Testis (tissue), 3 donors: ENCODE data around the gene MCM3AP. TPM values are rescaled to one million over a fixed set of nuclear protein-coding genes. Genes with fewer than 3 reads are reported as not detected.

Source experiments
- DNase-seq: peaks from one replicate; pipeline ENCODE4 v3.0.0-alpha.2; 2019
- H3K27ac ChIP-seq, 2 donors: fragments of 200-600 bp; sonication (generic); one replicate each; pipeline ENCODE4 v1.5.1; 2019
- H3K27me3 ChIP-seq: fragments of 200-600 bp; sonication (generic); one replicate; pipeline ENCODE4 v1.5.1; 2019
- H3K36me3 ChIP-seq: fragments of 200-600 bp; sonication (generic); one replicate; pipeline ENCODE4 v1.5.1; 2017; ENCODE audit warnings: low read depth; ENCODE audit errors: missing control alignments
- H3K4me1 ChIP-seq: fragments of 200-600 bp; sonication (generic); one replicate; pipeline ENCODE4 v1.5.1; 2019
- H3K4me3 ChIP-seq, 2 donors: fragments of 200-600 bp; sonication (generic); one replicate each; pipeline ENCODE4 v1.5.1; 2017 to 2019
- H3K9me3 ChIP-seq: fragments of 200-600 bp; sonication (generic); one replicate; pipeline ENCODE4 v1.5.1; 2017
- CTCF ChIP-seq, 3 experiments: fragments of 450-650 bp in 2 of 3; fragments of 200-600 bp in 1 of 3; sonication (generic) in 1 of 3; IDR thresholded peaks; one replicate each; pipeline ENCODE4 v1.5.1; 2016 to 2019; ENCODE audit warnings: antibody characterized with exemption in 3 of 3, mild to moderate bottlenecking in 2 of 3, moderate library complexity in 1 of 3
- POLR2A ChIP-seq: fragments of 450-650 bp; IDR thresholded peaks from one replicate; pipeline ENCODE4 v1.6.1; 2017; ENCODE audit warnings: antibody characterized with exemption, mild to moderate bottlenecking, moderate library complexity
- WGBS, 2 donors: methylation state at CpG; one replicate each; pipeline ENCODE4 v1.1.5; 2018; 5-methylcytosine and 5-hydroxymethylcytosine counted together
- intact Hi-C: fragments of 100-400 bp; cut with DNase I; formaldehyde crosslinking; loops from one replicate; pipeline ENCODE4 v1.15.1; 2023; ENCODE audit warnings: low total_unique reads
- polyA plus RNA-seq: library from polyadenylated mRNA; stranded (reverse); fragments of 350-450 nt; fragmentation: Illumina TruSeq; extraction: RNeasy Lipid Tissue Mini Kit (QIAGEN cat#74804); gene quantifications from one replicate; pipeline ENCODE4 v1.2.3, GENCODE V29; 2014; ENCODE audit warnings: low read depth, low replicate concordance; ENCODE audit not compliant: insufficient read depth
- total RNA-seq, 2 donors: library from RNA; depleted of rRNA; stranded (reverse); fragments of >200 nt; gene quantifications; one replicate each; pipeline ENCODE4 v1.2.3, GENCODE V29; 2016

The MCM3AP gene
- total and polyA plus RNA-seq, 3 donors from 2014 or later = 68.3 to 136 (median 107) TPM

- no peaks in the 10 kb centered on the region for H3K36me3 ChIP-seq
Observed at GRCh38 chr21:46189213-46189958, 96.0 kb downstream of the MCM3AP start.

GRCh38 chr21:46188226-46189212 is 96.9 kb downstream of the MCM3AP start:
- peak; percentile 81 for DNase-seq
- H3K27ac ChIP-seq = peak overlapping the region; percentile 77 to 81
- 28 to 47% methylated on average over 17 of the region's 17 CpGs for WGBS, 2 donors
- TF ChIP-seq POLR2A (no peak), CTCF (IDR thresholded peaks at IDR 0.05) (no peak)
- no peaks in the 10 kb centered on the region for H3K27me3 ChIP-seq
- H3K36me3 ChIP-seq = no peaks in the 10 kb centered on the region
- H3K9me3 ChIP-seq = no peaks in the 10 kb centered on the region
- H3K4me1 ChIP-seq = peaks cover 37% of the 10 kb centered on the region
- intact Hi-C loops = no loop called here
- H3K4me3 ChIP-seq = no peak overlapping the region

More at GRCh38 chr21:46189213-46189958, 96.0 kb downstream of the MCM3AP start:
- DNase-seq = peak; percentile 34
- 52 to 65% methylated on average over 8 to 9 of the region's 9 CpGs for WGBS, 2 donors
- H3K4me1 ChIP-seq = peaks cover 33% of the 10 kb centered on the region
- intact Hi-C loops = no loop called here
- TF ChIP-seq CTCF (IDR thresholded peaks at IDR 0.05) (no peak), POLR2A (no peak)
- H3K27ac ChIP-seq = peak overlapping the region; percentile 77 to 81
- no peaks in the 10 kb centered on the region for H3K9me3 ChIP-seq
- no peak overlapping the region for H3K4me3 ChIP-seq
- no peaks in the 10 kb centered on the region for H3K27me3 ChIP-seq

- no peak for DNase-seq
- 65 to 82% methylated on average over 7 of the region's 7 CpGs for WGBS, 2 donors
- H3K27ac ChIP-seq = peak overlapping the region; percentile 77 to 81
- no peaks in the 10 kb centered on the region for H3K27me3 ChIP-seq
- intact Hi-C loops = no loop called here
- no peak overlapping the region for H3K4me3 ChIP-seq
- H3K9me3 ChIP-seq = no peaks in the 10 kb centered on the region
- no peaks in the 10 kb centered on the region for H3K36me3 ChIP-seq
- TF ChIP-seq CTCF (IDR thresholded peaks at IDR 0.05) (no peak), POLR2A (no peak)
- peaks cover 41% of the 10 kb centered on the region for H3K4me1 ChIP-seq
Observed at GRCh38 chr21:46187814-46188213, 97.6 kb downstream of the MCM3AP start.

- Histone ChIP-seq H3K36me3 (no peaks in the 10 kb centered on the region), H3K4me1 (peaks cover 46% of the 10 kb centered on the region), H3K9me3 (no peaks in the 10 kb centered on the region), H3K27me3 (no peaks in the 10 kb centered on the region), H3K4me3 (no peak overlapping the region), H3K27ac (peak overlapping the region; percentile 77 to 81)
- no peak for TF ChIP-seq POLR2A
- no peak for TF ChIP-seq CTCF (IDR thresholded peaks at IDR 0.05)
- DNase-seq = no peak
- WGBS, 2 donors = 78 to 82% methylated on average over 8 of the region's 8 CpGs
- intact Hi-C loops = no loop called here
Observed at GRCh38 chr21:46187261-46187660, 98.2 kb downstream of the MCM3AP start.
